GM18511 (cell line): Measurements from ENCODE around the gene TRPV4.

Source experiments
- ATAC-seq: cut with Tn5 transposase; IDR thresholded peaks from one replicate; pipeline ENCODE4 v1.9.1; 2021; ENCODE audit warnings: mild to moderate bottlenecking, moderate library complexity; ENCODE audit not compliant: unreplicated experiment

TRPV4 gene

DNA sequence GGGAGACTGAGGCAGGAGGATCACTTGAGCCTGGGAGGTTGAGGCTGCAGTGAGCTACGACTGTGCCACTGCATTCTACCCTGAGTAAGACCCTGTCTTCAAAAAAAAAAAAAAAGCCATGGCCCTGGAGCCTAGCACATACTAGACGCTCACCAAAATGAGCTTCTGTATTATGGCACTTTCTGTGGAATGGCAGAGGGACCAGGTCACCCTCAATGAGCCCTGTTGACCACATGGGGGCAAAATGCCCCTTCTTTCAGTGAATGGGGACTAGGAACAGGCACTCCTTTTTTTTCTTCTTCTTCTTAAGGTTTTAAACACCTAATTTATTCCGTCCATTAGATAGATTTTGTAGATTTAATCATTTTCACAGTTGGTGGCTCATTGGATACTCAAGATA is 69.1 kb downstream of the TRPV4 start:
- no peak for ATAC-seq

DNA sequence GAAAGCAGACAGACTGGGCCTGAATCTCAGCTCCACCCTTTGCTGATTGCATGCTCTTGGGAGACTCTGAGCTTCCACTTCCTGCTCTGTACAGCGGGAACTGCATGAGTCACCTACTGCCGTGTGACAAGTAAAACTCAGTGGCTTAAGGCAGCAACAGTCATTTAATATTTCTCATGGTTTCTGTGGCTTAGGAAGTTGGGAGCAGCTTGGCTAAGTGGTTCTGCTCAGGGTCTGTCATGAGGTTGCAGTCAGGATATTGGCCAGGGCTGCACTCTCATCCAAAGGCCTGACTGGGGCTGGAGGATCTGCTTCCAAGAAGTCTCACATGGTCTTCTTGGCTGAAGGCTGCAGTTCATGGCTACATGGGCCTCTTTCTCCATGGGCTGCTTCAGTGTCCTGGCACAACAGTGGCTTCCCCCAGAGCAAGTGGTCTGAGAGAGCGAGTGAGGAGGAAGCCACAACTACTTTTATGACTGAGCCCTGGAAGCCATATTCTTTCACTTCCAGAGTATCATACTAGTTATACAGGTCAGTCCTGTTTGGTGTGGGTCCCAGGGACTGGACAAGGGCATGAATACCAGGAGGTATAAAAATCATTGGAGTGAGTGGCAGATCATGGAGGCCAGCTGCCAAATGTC is 69.9 kb downstream of the TRPV4 start:
- ATAC-seq: no peak

DNA sequence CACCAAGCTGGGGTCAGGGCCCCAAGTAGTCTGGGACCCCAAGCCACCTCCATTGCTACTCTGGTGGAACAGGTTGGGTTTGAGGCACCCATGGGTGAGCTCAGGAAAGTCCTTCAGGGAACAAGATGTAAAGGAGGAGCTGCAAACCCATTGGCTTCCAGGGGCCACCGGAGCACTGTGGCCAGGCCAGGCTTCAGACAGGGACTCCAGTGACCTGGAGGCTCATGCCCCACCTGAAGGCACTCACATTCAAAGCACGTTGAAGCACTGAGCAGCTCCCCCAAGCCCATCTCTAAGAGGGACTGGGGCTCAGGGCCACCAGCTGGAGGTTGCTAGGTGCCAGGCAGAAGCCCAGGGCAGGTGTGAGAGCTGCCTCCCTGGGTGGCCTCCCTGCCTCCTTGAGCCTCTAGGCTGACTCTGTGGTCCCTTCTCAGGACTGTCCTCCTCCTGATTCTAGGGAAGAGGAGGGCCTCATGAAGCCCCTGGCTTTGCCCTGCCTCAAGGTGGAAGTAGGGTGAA is 70.5 kb downstream of the TRPV4 start:
- ATAC-seq: no peak

DNA sequence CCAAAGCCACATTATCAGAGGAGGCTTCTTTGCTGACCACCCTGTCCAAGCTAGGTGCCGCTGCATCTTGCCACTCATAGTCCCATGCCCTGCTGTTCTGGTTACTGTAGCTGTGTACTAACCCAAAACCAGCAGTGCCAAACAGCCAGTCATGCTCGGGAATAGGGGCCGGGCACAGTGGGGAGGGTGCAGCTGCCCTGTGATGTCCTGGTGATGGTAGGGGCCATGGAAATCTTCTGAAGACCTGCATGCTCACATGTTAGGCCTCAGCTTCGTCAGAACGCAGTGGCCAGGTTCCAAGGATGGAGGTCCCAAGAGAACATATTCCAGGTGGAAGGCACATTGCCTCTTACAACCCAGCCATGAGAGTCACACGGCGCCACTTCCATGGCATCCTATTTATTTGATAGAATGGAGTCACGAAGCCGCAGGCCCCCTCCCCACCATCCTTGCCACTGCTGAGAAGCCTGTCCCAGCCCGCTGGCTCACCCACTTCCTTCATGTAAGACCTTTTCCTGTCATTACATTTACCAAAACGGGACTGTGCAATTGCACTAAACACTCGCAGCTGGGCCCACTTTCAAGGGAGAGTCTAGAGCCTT is 71.0 kb downstream of the TRPV4 start:
- ATAC-seq: no peak

DNA sequence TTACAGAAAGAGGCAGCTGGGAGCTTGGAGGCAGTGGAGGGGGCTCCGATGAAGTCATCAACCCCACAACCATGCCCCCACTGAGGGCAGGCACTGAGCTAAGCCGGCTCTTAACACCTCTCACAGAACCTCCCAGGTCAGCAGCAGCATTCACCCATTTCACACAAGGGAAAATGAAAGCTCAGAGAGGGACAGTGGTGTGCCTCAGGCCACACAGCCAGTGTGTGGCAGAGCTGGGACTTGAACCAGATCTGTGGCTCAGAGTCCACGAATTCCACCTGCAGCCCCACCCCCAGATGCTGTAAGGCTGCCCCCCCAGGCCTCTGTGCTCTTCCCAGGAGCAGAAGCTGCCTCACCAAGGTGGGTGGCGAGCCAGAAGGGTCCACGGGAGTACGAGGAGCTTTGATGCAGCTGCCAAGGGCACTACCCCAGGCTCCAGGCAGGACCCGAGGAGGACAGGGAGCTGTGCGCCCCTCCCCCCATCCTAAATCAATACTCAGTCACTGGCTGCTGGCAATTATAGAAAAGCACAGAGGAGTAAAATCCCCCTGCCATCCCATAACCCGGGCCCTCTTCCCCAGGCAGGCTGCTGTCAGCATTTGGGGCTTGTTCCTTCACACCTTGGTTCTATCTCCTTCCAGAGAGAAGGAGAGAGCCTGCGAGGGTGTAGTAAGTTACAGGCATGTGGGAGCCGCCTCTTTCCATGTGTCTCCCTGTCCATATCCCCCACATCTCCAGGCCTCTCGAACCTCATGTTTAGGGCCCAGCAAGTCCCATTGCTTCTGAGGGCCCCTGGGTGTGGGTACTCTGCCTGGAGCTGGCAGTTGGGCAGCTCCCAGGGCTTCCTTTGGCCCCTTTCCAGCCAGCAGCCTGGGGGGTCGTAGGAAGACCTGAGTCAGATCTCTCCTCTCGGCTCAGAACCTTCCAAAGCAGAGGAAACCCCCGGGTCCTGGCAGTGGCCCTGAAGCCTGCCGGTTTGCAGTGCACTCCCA is 72.0 kb downstream of the TRPV4 start:
- no peak for ATAC-seq

DNA sequence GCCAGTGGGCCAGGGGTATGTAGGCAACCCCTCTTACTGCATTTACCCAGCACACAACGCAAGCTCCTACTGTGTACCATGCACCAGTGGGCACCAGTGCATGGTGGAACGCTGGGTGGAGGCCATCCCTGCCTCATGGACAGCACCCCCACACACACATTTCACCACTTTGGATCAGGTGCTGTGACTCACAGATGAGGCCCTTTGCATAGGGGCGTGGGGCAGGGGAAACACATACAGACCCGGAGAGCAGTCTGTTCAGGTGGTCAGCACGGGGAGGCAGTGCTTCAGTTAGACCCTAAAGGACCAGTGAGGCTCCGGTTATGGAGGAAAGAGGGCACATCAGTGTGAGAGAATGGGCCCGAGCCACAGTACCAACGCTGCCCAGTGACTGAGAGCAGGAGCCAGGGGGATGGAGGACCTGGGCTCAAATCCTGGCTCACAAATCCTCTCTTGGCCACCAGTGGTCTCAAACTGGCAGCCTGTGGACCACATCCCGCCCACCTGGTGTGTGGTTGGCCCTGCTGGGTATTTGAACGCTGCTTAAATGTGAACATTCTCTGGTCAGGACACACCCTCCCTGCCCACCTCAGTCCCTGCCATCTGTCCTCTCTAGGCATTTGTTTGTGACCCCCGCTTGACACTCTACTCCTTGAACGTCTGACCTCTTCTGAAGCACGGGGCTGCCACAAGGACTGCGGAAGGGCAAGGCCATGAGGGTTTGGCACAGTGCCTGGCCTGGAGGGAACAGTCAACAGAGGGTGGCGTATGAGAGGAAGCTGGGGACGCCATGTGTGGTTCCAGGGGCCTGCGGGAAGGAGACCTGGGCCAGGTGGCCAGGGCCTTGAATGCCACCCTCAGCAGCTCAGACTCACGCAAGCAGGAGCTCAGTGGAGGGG is 72.9 kb downstream of the TRPV4 start:
- ATAC-seq: no peak

DNA sequence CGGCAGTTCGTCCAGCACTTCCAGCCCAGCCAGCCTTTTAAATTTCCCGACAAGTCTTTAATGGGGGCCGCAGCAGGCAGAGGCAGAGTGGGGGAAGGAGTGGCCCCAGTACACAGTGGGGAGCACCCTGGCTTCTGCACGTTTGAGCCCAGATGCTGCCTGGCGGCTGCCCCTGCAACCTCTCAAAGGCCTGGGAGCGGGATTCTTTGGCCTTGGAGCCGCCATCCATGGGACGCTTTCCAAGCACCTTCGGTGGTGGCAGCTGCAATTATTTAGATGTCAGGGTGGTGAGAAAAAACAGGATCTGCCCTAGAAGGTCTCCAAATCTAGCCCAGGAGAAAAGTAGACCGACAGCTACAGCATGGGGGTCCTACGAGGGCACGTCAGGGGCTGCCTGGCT is 73.6 kb downstream of the TRPV4 start:
- ATAC-seq: no peak

DNA sequence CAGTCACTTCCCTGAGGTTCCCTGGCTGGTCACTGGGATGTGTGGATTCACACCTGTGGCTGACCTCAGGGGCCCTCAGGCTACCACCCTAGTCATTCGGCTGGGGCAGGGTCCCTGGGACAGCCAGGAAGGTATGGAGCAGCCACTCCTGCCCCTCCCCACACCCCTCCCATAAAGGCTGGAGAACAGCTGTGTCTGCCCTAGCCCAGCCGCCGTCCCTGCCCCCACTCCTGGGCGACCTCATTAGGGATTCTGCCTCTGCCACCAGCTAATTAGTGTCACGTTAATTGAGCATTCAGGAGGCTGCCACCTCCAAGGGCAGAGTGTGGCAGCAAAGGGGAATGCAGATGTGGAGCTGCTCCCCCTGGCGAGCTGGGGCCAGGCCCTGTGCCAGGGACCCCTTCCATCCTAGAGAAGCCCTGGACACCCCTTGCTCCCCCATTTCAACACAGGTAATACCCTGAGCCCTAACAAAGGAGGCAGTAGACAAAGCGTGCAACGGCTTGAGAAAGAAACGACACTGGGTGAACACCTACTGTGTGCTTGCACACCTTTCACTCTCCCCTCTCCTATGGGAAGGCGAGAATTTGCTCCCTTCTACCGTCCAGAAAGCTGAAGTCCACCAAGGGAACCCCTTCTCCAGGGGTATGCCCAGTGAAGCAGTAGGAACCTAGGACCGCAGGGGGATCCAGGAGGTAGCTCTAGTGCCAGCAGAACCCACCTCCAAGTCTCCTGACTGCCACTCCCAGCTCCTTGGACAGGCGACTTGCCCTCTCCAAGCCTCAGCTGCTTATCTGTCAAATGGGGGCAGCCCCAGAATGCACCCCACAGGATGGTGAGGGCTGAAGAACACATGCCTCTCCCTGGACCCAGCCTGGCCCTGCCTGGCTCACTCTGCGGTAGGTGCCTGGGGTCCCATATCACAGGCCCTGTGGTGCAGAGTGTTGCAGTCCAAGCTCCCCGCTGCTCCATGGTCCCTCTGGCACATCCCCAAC is 74.5 kb downstream of the TRPV4 start:
- no peak for ATAC-seq

DNA sequence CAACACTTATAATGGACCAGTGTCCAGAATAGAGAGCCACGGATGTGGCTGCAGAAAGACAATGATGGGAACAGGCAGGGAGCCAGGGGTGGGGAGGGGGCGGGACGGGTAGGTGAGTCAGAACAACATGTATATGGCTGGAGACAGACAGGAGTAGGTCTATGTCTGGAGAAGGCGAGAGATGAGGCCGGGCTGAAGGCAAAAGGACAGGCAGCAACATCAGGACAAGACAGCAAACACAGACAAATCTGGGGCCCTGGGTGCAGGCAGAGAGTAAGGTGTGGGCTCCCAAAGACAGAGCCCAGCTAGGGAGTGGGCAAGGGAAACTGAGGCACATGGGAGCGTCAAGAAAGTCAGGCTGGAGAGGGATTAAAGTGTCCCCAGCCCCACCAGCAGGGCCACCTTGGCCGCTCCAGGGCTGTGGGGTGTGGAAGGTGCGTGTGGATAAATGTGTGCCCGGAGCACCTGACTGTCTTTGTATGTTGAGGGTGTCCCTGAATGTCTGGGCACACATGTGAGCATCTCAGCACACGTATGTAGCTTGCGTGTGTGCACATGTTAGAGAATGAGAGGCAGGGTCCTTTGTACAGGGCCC is 75.4 kb downstream of the TRPV4 start:
- ATAC-seq: no peak

DNA sequence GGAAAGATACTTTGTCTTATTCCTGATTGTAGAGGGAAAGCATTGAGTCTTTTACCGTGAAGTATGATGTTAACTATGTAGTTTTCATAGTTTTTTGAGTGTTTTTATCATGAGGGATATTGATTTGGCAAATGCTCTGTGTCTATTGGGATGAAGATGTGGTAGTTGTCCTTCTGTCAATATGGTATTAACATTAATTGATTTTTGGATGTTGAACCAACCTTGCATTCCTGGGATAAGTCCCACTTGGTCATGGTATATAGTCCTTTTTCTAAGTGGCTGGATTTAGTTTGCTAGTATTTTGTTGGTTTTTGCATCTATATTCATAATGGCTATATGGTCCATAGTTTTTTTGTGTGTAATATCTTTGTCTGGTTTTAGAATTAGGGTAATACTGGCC is 76.7 kb downstream of the TRPV4 start:
- ATAC-seq: no peak

DNA sequence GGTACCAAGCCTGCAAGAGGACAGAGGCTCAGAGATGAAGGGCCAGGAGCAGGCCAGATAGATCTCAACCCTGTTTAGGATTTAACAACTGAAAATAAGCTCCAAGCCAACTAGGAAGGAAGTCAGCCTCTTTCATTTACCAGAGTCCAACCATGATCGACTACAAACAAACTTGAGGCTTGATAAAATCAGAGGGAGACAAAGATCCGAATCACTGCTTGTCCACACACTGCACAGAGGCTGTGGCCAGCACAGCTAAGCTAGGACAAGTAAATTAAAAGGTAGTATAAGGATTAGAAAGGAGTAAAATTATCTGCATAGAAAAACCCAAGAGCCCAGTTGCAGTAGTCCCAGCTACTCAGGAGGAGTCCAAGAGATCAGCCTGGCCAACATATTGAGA is 79.2 kb downstream of the TRPV4 start:
- ATAC-seq: no peak

DNA sequence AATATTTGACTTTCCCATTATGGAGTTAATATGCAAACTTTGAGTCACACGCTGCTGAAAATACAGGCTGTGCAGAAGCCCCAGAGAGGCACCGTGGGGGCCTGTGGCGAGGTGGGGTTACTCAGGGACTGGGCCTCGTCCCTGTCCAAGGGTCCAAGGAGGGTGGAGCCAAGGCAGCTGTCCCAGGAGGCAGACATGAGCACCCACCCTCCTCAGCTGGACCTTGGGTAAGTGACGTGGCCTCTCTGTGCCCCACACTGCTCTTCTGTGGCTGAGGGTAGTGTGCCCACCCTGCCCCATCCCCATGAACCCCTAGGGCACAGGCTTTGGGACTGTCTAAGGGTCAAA is 80.2 kb downstream of the TRPV4 start:
- ATAC-seq: no peak

DNA sequence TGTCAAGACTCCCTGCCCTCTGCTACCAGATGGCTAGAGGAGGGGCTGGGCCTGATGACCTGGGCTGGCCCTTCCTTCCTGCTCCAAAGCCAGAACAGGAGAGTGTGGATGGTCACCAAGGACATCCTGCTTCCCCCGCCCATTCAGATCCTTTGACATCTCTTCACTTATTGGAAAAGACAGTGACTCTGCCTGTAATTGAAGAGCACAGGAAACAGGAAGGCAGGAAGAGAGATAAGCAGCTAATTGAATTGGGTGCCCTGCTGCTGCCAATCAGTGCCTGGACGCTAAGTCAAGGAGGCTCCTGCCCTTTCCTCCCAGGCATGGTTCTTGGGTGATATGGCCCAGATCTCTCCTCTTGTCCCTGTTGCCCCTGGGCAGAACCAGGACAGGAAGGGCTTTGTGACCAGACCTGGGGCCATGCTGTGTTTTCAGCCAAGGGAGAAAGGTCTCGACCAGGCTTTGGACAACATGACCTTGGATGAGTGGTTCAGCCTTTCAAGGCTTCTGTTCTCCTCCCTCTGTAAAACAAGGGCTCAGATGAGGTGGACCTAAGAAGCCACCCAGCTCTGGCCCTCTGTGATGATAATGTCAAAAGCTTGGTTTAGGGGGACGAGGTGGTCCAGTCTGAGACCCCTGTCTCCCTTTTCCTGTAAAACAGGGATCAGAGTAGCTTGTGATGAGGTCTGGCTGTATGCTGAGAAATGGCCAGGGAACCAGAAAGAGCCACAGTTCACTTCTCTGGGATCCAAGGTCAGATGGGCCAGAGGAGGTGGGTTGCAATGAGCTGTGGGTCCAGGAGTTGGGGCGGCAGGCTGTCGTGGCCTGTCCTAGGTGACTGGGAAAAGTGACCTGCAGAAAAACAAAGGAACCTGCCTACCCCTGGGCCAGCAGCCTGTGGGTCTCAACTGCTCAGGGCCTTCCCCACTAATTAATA is 80.8 kb downstream of the TRPV4 start:
- ATAC-seq: no peak

DNA sequence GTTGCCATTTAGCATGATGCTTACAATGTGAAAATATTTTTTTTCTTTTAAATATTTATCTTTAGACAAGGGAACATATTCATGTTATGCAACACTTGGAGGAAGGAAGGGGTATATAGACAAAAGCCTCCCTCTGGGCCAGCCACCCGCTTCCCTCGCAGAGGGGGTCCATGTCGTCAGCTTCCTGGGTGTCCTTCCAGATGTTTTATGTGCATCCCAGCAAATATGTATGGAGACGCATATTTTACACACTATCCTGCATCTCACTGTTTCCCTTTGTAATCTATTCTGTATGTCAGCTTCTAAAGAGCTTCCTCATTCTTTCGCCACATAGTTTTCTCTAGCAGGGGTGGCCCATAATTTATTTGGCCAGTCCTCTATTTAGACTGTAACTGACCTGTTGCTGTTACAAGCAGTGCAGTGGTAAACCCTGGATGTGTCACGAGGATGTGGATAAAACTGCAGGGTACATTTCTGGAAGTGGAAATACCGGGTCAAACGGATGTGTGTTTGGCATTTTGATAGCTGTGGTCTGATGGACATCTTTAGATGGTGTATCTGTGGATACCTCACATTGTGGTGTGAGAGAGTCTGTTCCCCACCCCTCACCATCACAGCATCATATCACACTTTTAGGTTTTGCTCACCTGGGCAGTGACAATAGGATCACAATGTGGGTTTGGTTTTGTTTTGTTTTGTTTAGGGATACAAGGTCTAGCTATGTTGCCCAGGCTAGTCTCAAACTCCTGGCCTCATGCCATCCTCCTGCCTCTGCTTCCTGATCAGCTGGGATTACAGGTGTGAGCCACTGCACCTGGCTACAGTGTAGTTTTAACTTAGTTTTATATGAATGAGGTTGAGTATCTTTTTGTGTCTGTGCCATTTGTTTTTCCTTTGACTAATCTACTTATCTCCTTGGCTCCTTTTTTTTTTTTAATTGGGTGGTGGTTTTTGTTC is 87.9 kb downstream of the TRPV4 start:
- no peak for ATAC-seq

DNA sequence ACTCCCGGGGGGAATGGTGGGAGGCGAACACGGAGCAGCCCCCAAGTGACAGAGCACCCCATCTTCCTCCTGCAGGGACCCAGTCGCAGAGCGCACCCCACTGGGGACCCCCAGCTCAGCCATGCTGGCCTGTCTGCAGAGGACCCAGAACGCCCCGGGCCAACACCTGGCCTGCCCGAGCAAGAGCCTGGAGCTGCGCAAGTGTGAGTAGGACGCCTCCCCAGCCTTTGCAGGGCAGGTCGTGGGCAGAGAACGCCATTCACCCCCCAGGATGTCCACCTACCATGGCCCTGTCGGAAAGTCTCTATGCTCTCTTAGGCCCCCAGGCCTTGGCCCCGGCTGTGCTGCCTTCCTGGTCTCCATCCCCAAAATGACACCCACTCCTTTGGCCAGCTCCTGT is 89.2 kb downstream of the TRPV4 start:
- no peak for ATAC-seq

DNA sequence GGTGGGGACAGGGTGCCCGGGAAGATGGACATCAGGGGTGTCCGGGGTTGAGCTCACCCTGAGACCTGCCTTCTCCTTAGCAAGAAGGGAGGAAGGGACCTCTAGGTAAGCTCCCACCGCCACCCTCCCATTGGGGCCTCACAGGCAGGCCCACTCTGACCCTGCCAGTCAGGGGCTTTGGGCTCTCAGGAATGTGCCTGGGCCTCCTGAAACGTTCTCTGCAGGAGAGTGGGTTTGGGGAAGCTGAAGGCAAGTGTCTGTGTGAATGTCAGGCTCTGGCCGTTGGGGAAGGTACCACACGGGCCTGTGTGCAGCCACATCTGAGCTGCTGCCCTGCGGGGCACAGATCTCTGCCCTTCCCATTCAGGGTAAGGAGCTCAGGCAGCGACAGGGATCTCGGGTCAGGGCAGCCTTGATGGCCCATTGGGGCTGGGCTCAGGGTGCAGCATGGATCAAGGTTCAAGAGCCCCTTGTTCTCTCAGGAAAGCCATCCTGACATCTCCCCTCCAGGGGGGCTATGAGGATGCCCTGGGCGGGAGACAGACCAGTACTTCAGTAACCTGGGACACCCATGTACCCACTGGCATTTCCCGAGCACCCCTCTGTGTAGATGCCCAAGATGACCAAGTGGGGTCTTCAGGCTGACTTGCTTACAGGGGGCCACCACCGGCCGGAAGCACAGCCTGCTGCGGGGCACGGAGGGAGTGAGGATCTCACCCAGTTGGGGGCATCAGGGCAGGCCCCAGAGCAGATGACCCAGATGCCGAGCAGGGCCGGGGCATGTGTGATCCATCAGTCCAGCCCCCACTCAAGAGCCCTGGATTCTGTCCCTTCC is 89.9 kb downstream of the TRPV4 start:
- no peak for ATAC-seq
